Psoas muscle (tissue), 8 donors: ENCODE results near the gene TTC27. TPM values are rescaled to one million over a fixed set of nuclear protein-coding genes. Genes with fewer than 3 reads are reported as not detected.

ENCODE experiments used
- ATAC-seq, 4 donors: fragments of 200-7000 bp; cut with Tn5 transposase; one replicate each; pipeline ENCODE4 v1.9.1; 2020; ENCODE audit warnings: moderate library complexity in 3 of 4, mild to moderate bottlenecking in 2 of 4
- DNase-seq, 2 donors: peaks; one replicate each; pipeline ENCODE4 v3.0.0-alpha.2; 2020
- H3K27ac ChIP-seq: fragments of 200-600 bp; one replicate; pipeline ENCODE4 v1.8.0; 2022
- H3K27me3 ChIP-seq, 3 donors: fragments of 200-600 bp in 1 of 3; one replicate each; pipeline versions ENCODE4 v1.6.1 to v1.8.0; 2013 to 2022; ENCODE audit warnings: low read length in 2 of 3, mild to moderate bottlenecking in 2 of 3, moderate library complexity in 1 of 3; ENCODE audit not compliant: insufficient read depth in 3 of 3
- H3K36me3 ChIP-seq, 2 donors: fragments of 200-600 bp in 1 of 2; one replicate each; pipeline versions ENCODE4 v1.6.1 to v1.8.0; 2013 to 2022; ENCODE audit warnings: low read depth in 1 of 2, mild to moderate bottlenecking in 1 of 2, moderate library complexity in 1 of 2; ENCODE audit not compliant: insufficient read depth in 1 of 2
- H3K4me1 ChIP-seq: fragments of 200-600 bp; one replicate; pipeline ENCODE4 v1.8.0; 2022
- H3K4me3 ChIP-seq: fragments of 200-600 bp; one replicate; pipeline ENCODE4 v1.8.0; 2022; ENCODE audit warnings: mild to moderate bottlenecking
- H3K9me3 ChIP-seq: fragments of 200-600 bp; one replicate; pipeline ENCODE4 v1.8.0; 2022
- CTCF ChIP-seq: fragments of 200-600 bp; IDR thresholded peaks from one replicate; pipeline ENCODE4 v1.8.0; 2022; ENCODE audit warnings: antibody characterized with exemption
- WGBS, 3 donors: extraction: QIAGEN DNeasy Blood & Tissue Kit; methylation state at CpG; one replicate each; pipeline versions ENCODE4 v1.1.6 to v1.1.7; 2013; 5-methylcytosine and 5-hydroxymethylcytosine counted together
- intact Hi-C, 2 donors: fragments of 100-400 bp; cut with DNase I; formaldehyde crosslinking; loops; one replicate each; pipeline versions ENCODE4 v1.11.0 to v1.14.2; 2022
- polyA plus RNA-seq, 3 donors: library from polyadenylated mRNA; stranded (reverse); fragments of 200-250 nt; gene quantifications; one replicate each; pipeline ENCODE4 v1.2.3, GENCODE V29; 2013
- total RNA-seq, 4 donors: library from RNA; stranded (reverse); fragmentation: NEBNext Ultra II Directional in 2 of 4; extraction: Animal tissue kit (Norgen Biotek cat#: 25700) in 2 of 4; gene quantifications; one replicate each; pipeline versions ENCODE4 v1.2.1 to v1.2.4, GENCODE V29; 2021 to 2023
- donor health status: healthy with polysubstance abuse.
- donor health status: DM: no; HTN: no; CAD: no; lungs with moderate emphysema.
- donor health status: Bipolar disorder and iron deficiency.
- donor health status: healthy.
- donor health status: DM: yes; HTN: yes; CAD: no.
- donor health status: DM: no; HTN: no; CAD: no.
- donor health status: DM: no; HTN: no; CAD: no.
- donor health status: DM: yes; HTN: yes; CAD: no.

TTC27 gene
- total and polyA plus RNA-seq, 7 donors, result 8.7 to 15.4 (median 12.2) TPM

- Histone ChIP-seq H3K27ac (no peak overlapping the region), H3K4me3 (no peak overlapping the region), H3K36me3 (no peaks in the 10 kb centered on the region), H3K4me1 (no peaks in the 10 kb centered on the region), H3K27me3 (no peaks in the 10 kb centered on the region), H3K9me3 (no peaks in the 10 kb centered on the region)
- TF ChIP-seq CTCF, result no peak
- no peak for ATAC-seq
- intact Hi-C loops, result no loop called here
- DNase-seq, result no peak
- WGBS, 3 donors, result 95 to 100% (median 99%) methylated on average over 4 of the region's 4 CpGs
Measured at GRCh38 chr2:32696439-32696838, 68.6 kb downstream of the TTC27 start.

- no peak overlapping the region for H3K27ac ChIP-seq
- ATAC-seq (no peak), DNase-seq (no peak)
- H3K4me1 ChIP-seq, result no peaks in the 10 kb centered on the region
- H3K27me3 ChIP-seq, result no peaks in the 10 kb centered on the region
- intact Hi-C loops, result no loop called here
- H3K9me3 ChIP-seq, result no peaks in the 10 kb centered on the region
- H3K4me3 ChIP-seq, result no peak overlapping the region
- TF ChIP-seq CTCF, result no peak
- peaks cover 0 to under 1% of the 10 kb centered on the region in 2 donors for H3K36me3 ChIP-seq
Measured at GRCh38 chr2:32697156-32697555, 69.3 kb downstream of the TTC27 start.

GRCh38 chr2:32699151-32699550 is 71.3 kb downstream of the TTC27 start:
- 93 to 100% (median 96%) methylated on average over 1 of the region's 1 CpG for WGBS, 3 donors
- intact Hi-C loops, result no loop called here
- ATAC-seq, result no peak

GRCh38 chr2:32701806-32702205 is 74.0 kb downstream of the TTC27 start:
- no peaks in the 10 kb centered on the region for H3K27me3 ChIP-seq
- no peaks in the 10 kb centered on the region for H3K4me1 ChIP-seq
- H3K9me3 ChIP-seq, result no peaks in the 10 kb centered on the region
- intact Hi-C loops, result no loop called here
- no peak for ATAC-seq
- H3K36me3 ChIP-seq, result peaks cover 0 to 29% of the 10 kb centered on the region in 2 donors
- no peak for DNase-seq
- WGBS, 3 donors, result 96 to 98% (median 98%) methylated on average over 5 of the region's 5 CpGs
- H3K27ac ChIP-seq, result no peak overlapping the region
- H3K4me3 ChIP-seq, result no peak overlapping the region
- TF ChIP-seq CTCF, result no peak

More at GRCh38 chr2:32699151-32699550, 71.3 kb downstream of the TTC27 start:
- TF ChIP-seq CTCF, result no peak
- Histone ChIP-seq H3K36me3 (peaks cover 0 to 21% of the 10 kb centered on the region in 2 donors), H3K4me3 (no peak overlapping the region), H3K9me3 (no peaks in the 10 kb centered on the region), H3K27me3 (no peaks in the 10 kb centered on the region), H3K27ac (no peak overlapping the region), H3K4me1 (no peaks in the 10 kb centered on the region)
- DNase-seq, result no peak

GRCh38 chr2:32702303-32703064 is 74.6 kb downstream of the TTC27 start:
- Histone ChIP-seq H3K27ac (no peak overlapping the region), H3K36me3 (peaks cover 0 to 32% of the 10 kb centered on the region in 2 donors), H3K4me1 (no peaks in the 10 kb centered on the region), H3K9me3 (no peaks in the 10 kb centered on the region), H3K4me3 (no peak overlapping the region), H3K27me3 (no peaks in the 10 kb centered on the region)
- ATAC-seq, result no peak
- intact Hi-C loops, result no loop called here
- DNase-seq, result no peak
- WGBS, 3 donors, result 96 to 98% (median 96%) methylated on average over 5 of the region's 5 CpGs
- TF ChIP-seq CTCF, result no peak
